Neural cell (in vitro differentiated cells): ENCODE results near the gene PRTG. TPM values are rescaled to one million over a fixed set of nuclear protein-coding genes. Genes with fewer than 3 reads are reported as not detected.

Experiments
- H2AFZ ChIP-seq: fragments of 200-600, 300-800 bp; sonication (generic), shearing (Covaris generic); 2 replicates; pipeline ENCODE4 v1.6.0; 2014; ENCODE audit warnings: low read depth, mild to moderate bottlenecking, antibody characterized with exemption, low read length, moderate library complexity
- H3F3A ChIP-seq: fragments of 200-600 bp; shearing (Covaris generic); 2 replicates; pipeline ENCODE4 v1.6.1; 2016; ENCODE audit warnings: mild to moderate bottlenecking, moderate library complexity, mixed read lengths, antibody characterized with exemption, low read length; ENCODE audit not compliant: insufficient read depth, poor library complexity, severe bottlenecking
- H3K27ac ChIP-seq: fragments of 200-600, 300-800 bp; sonication (generic), shearing (Covaris generic); 2 replicates; pipeline ENCODE4 v1.5.1; 2014; ENCODE audit warnings: mild to moderate bottlenecking, low read length, moderate library complexity
- H3K27me3 ChIP-seq: fragments of 300-800, 200-600 bp; sonication (generic), shearing (Covaris generic); 2 replicates; pipeline ENCODE4 v1.6.0; 2014; ENCODE audit warnings: mild to moderate bottlenecking, low read depth, low read length, moderate library complexity; ENCODE audit not compliant: insufficient read depth
- H3K36me3 ChIP-seq: fragments of 300-800, 200-600 bp; sonication (generic), shearing (Covaris generic); 2 replicates; pipeline ENCODE4 v1.5.1; 2014; ENCODE audit warnings: mild to moderate bottlenecking, antibody characterized with exemption, low read length, moderate library complexity; ENCODE audit not compliant: insufficient read depth
- H3K4me2 ChIP-seq: fragments of 300-800, 200-600 bp; sonication (generic), shearing (Covaris generic); 2 replicates; pipeline ENCODE4 v1.6.0; 2014; ENCODE audit warnings: mild to moderate bottlenecking, low read length
- H3K4me3 ChIP-seq: fragments of 300-800, 200-600 bp; sonication (generic), shearing (Covaris generic); 2 replicates; pipeline ENCODE4 v1.5.1; 2014; ENCODE audit warnings: mild to moderate bottlenecking, low read length, moderate library complexity
- H3K79me2 ChIP-seq: fragments of 200-600 bp; shearing (Covaris generic); replicated peaks from 2 replicates; pipeline ENCODE4 v1.6.0; 2014; ENCODE audit warnings: mild to moderate bottlenecking, low read length, moderate library complexity; ENCODE audit not compliant: insufficient read depth
- H3K9ac ChIP-seq: fragments of 300-800, 200-600 bp; sonication (generic), shearing (Covaris generic); 2 replicates; pipeline ENCODE4 v1.6.1; 2016; ENCODE audit warnings: mild to moderate bottlenecking, low read length, mixed read lengths
- H3K9me2 ChIP-seq: fragments of 200-600 bp; shearing (Covaris generic); 2 replicates; pipeline ENCODE4 v1.6.1; 2016; ENCODE audit warnings: mild to moderate bottlenecking, low read length, mixed read lengths; ENCODE audit not compliant: insufficient read depth
- H3K9me3 ChIP-seq: fragments of 200-600, 300-800 bp; sonication (generic), shearing (Covaris generic); 2 replicates; pipeline ENCODE4 v1.6.1; 2016; ENCODE audit warnings: mild to moderate bottlenecking, mixed run types, low read length, moderate library complexity, mixed read lengths
- H4K20me1 ChIP-seq: fragments of 200-600 bp; shearing (Covaris generic); 2 replicates; pipeline ENCODE4 v1.6.1; 2016; ENCODE audit warnings: mild to moderate bottlenecking, mixed run types; ENCODE audit not compliant: insufficient read depth
- EP300 ChIP-seq: fragments of 450-650 bp; conservative IDR thresholded peaks from 2 replicates; pipeline ENCODE4 v1.6.1; 2014; ENCODE audit warnings: antibody characterized with exemption, mild to moderate bottlenecking, moderate library complexity; ENCODE audit not compliant: poor library complexity, severe bottlenecking
- EZH2 ChIP-seq: fragments of 200-600, 300-800 bp; shearing (Covaris generic), sonication (generic); IDR thresholded peaks from 2 replicates; pipeline ENCODE4 v1.6.1; 2014; ENCODE audit warnings: antibody characterized with exemption, low read length, borderline replicate concordance, mild to moderate bottlenecking; ENCODE audit not compliant: insufficient read depth, poor library complexity, severe bottlenecking
- MXI1 ChIP-seq: fragments of 450-650 bp; conservative IDR thresholded peaks from 2 replicates; pipeline ENCODE4 v1.6.1; 2014; ENCODE audit warnings: antibody characterized with exemption, mild to moderate bottlenecking; ENCODE audit not compliant: poor library complexity, severe bottlenecking
- POLR2AphosphoS5 ChIP-seq: IDR thresholded peaks from 2 replicates; pipeline ENCODE4 v1.6.1; 2012
- RAD21 ChIP-seq: fragments of 450-650 bp; conservative IDR thresholded peaks from 2 replicates; pipeline ENCODE4 v1.6.1; 2014; ENCODE audit warnings: antibody characterized with exemption, mild to moderate bottlenecking, moderate library complexity
- REST ChIP-seq: IDR thresholded peaks from 2 replicates; pipeline ENCODE4 v1.6.1; 2012; ENCODE audit warnings: borderline replicate concordance
- SMC3 ChIP-seq: fragments of 450-650 bp; conservative IDR thresholded peaks from 2 replicates; pipeline ENCODE4 v1.6.1; 2014; ENCODE audit warnings: antibody characterized with exemption, mild to moderate bottlenecking, moderate library complexity; ENCODE audit not compliant: poor library complexity
- TAF1 ChIP-seq: IDR thresholded peaks from 2 replicates; pipeline ENCODE4 v1.6.1; 2012; ENCODE audit warnings: low read depth
- polyA plus RNA-seq: library from polyadenylated mRNA; depleted of rRNA; stranded (reverse); fragments of >200 nt; gene quantifications from 2 replicates; pipeline ENCODE4 v1.2.3, GENCODE V29; 2014
- TF ChIP-seq, protein P1 (sequence below): fragments of 450-650 bp; IDR thresholded peaks from 2 replicates; pipeline ENCODE4 v1.5.1; 2014; ENCODE audit warnings: antibody characterized with exemption, mild to moderate bottlenecking, moderate library complexity; ENCODE audit not compliant: poor library complexity, severe bottlenecking

The PRTG gene
- polyA plus RNA-seq, 1 donor from 2014 or later: 3.8 TPM

- H3K4me2 ChIP-seq: no peak overlapping the region
- no peak overlapping the region for H3K27ac ChIP-seq
- no peaks in the 10 kb centered on the region for H4K20me1 ChIP-seq
- no peaks in the 10 kb centered on the region for H3F3A ChIP-seq
- H3K4me3 ChIP-seq: no peak overlapping the region
- no peaks in the 10 kb centered on the region for H3K27me3 ChIP-seq
- no peak overlapping the region for H2AFZ ChIP-seq
- no peaks in the 10 kb centered on the region for H3K9me2 ChIP-seq
- H3K9me3 ChIP-seq: no peaks in the 10 kb centered on the region
- no peaks in the 10 kb centered on the region for H3K79me2 ChIP-seq
- no peaks in the 10 kb centered on the region for H3K36me3 ChIP-seq
- no peak for TF ChIP-seq EZH2
- no peak for TF ChIP-seq TAF1
- no peak for TF ChIP-seq POLR2AphosphoS5
- no peak for TF ChIP-seq MXI1
- TF ChIP-seq REST: no peak
- no peak for TF ChIP-seq RAD21
- no peak for TF ChIP-seq SMC3
- TF ChIP-seq, protein P1, sequence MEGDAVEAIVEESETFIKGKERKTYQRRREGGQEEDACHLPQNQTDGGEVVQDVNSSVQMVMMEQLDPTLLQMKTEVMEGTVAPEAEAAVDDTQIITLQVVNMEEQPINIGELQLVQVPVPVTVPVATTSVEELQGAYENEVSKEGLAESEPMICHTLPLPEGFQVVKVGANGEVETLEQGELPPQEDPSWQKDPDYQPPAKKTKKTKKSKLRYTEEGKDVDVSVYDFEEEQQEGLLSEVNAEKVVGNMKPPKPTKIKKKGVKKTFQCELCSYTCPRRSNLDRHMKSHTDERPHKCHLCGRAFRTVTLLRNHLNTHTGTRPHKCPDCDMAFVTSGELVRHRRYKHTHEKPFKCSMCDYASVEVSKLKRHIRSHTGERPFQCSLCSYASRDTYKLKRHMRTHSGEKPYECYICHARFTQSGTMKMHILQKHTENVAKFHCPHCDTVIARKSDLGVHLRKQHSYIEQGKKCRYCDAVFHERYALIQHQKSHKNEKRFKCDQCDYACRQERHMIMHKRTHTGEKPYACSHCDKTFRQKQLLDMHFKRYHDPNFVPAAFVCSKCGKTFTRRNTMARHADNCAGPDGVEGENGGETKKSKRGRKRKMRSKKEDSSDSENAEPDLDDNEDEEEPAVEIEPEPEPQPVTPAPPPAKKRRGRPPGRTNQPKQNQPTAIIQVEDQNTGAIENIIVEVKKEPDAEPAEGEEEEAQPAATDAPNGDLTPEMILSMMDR: no peak
- TF ChIP-seq EP300: no peak
- H3K9ac ChIP-seq: no peak overlapping the region
These were observed 77.2 kb downstream of the PRTG start for GRCh38 chr15:55665605-55666227.

- no peak for TF ChIP-seq POLR2AphosphoS5
- TF ChIP-seq TAF1: no peak
- no peak for TF ChIP-seq MXI1
- no peak for TF ChIP-seq SMC3
- no peaks in the 10 kb centered on the region for H3K9me3 ChIP-seq
These were observed 81.5 kb downstream of the PRTG start for GRCh38 chr15:55661428-55661827.

More at GRCh38 chr15:55661428-55661827, 81.5 kb downstream of the PRTG start:
- no peaks in the 10 kb centered on the region for H3K27me3 ChIP-seq
- H3K27ac ChIP-seq: no peak overlapping the region
- H3K36me3 ChIP-seq: no peaks in the 10 kb centered on the region
- no peaks in the 10 kb centered on the region for H3F3A ChIP-seq
- no peak overlapping the region for H2AFZ ChIP-seq
- no peaks in the 10 kb centered on the region for H3K79me2 ChIP-seq
- H3K9ac ChIP-seq: no peak overlapping the region
- no peaks in the 10 kb centered on the region for H3K9me2 ChIP-seq
- no peaks in the 10 kb centered on the region for H4K20me1 ChIP-seq
- H3K4me2 ChIP-seq: no peak overlapping the region
- H3K4me3 ChIP-seq: no peak overlapping the region
